ENCODE results near the gene PSMA7. TPM values are rescaled to one million over a fixed set of nuclear protein-coding genes. Genes with fewer than 3 reads are reported as not detected.

The PSMA7 gene
- total and polyA plus RNA-seq, 2 of the 8 experiments (the other 6 are each of a cell fraction or from before 2014, with no cell fraction given) = 361 to 648 TPM

DNA sequence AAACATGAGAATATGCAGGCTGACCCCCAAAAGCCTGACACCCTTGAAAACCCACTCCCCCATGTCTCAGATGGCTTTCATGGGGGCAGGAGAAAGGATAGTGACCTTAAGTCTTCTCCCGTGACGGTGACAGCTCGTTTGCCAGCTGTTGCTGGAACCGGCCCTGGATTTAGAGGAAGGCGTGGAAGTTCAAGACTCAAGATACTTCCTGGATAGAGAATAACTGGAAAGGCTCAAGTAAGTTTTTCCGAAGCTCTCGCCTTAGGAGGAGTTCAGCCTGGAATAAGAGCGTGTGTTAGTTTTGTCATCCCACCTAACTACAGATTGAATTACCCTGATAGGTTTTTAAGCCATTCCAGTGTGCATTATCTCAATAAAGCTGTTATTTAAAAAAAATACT is 28.1 kb upstream of the PSMA7 start (continued):
- TF ChIP-seq CREB1 (IDR thresholded peaks at IDR 0.05) (no peak), EZH2 (IDR thresholded peaks at IDR 0.05; ENCODE audit: low read depth, low read length, severe bottlenecking) (no peak)
